ENCODE data around the gene HLA-B.
"Not testable (repeated sequence)": the region's sequence is repeated elsewhere in the genome, so short reads cannot be mapped to it uniquely, and the experiment has no call there.

The HLA-B gene

GRCh38 chr6:31397901-31398525 is 41.0 kb upstream of the HLA-B start:
- no peak for DNase-seq (ENCODE audit: insufficient read length, low spot score)

DNA sequence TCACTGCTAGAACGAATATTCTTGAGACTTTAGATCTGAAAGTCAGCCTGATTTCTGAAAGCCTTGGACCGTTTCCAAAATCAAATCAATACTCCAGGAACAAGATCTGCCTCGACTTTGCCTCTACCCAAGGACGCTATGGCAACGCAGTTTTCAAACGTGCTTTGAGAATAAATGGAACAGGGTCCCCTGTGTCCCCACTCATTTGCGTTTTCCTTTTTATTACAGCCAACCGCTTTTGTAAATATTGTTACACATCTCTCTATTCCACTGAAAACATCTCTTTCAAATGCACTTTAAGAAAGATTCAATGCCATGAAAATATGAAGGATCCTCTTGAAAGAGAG is 40.1 kb upstream of the HLA-B start:
- not testable (repeated sequence) for DNase-seq (ENCODE audit: insufficient read length, low spot score); FAIRE-seq

More at GRCh38 chr6:31397901-31398525, 41.0 kb upstream of the HLA-B start:
- TF ChIP-seq POU2F2 (IDR thresholded peaks at IDR 0.05; ENCODE audit: low read depth, low read length) (no peak), PAX5 (IDR thresholded peaks at IDR 0.05; ENCODE audit: insufficient read depth, low read length, severe bottlenecking) (no peak), SPI1 (IDR thresholded peaks at IDR 0.05; ENCODE audit: low read depth, low read length) (no peak), POLR2AphosphoS5 (IDR thresholded peaks at IDR 0.05; ENCODE audit: low read depth, low read length) (no peak), TAF1 (IDR thresholded peaks at IDR 0.05; ENCODE audit: low read depth, low read length) (no peak), POLR2A (IDR thresholded peaks at IDR 0.05; ENCODE audit: low read depth, low read length) (no peak)
- no peak for FAIRE-seq

GRCh38 chr6:31396422-31397152 is 39.6 kb upstream of the HLA-B start:
- FAIRE-seq: peak; percentile 99
- TF ChIP-seq SPI1 (IDR thresholded peaks at IDR 0.05; ENCODE audit: low read depth, low read length): no peak
- no peak for TF ChIP-seq TAF1 (IDR thresholded peaks at IDR 0.05; ENCODE audit: low read depth, low read length)
- no peak for TF ChIP-seq POLR2A (IDR thresholded peaks at IDR 0.05; ENCODE audit: low read depth, low read length)
- no peak for TF ChIP-seq PAX5 (IDR thresholded peaks at IDR 0.05; ENCODE audit: insufficient read depth, low read length, severe bottlenecking)
- TF ChIP-seq POU2F2 (IDR thresholded peaks at IDR 0.05; ENCODE audit: low read depth, low read length): no peak
- DNase-seq (ENCODE audit: insufficient read length, low spot score): no peak

DNA sequence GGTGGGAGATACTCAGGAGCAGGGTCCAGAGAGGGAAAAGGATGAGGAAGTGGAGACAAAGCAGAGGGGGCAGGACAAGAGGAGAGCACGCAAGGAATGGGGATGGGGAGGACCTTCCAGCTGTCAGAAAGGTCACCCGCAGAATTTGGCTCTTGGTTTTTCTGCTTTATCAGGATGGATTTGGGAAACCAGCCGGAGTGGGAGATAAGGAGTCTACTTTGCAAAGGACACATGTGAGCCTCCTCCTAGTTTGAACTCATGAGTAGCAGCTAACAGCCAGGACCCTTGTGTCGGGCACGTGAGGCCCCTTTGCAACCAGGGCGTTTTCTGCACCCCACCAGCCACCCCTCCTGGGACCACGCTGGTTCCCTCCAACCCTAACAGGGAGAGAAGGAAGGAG is 38.9 kb upstream of the HLA-B start:
- FAIRE-seq: no peak
- TF ChIP-seq POU2F2 (IDR thresholded peaks at IDR 0.05; ENCODE audit: low read depth, low read length) (no peak), TAF1 (IDR thresholded peaks at IDR 0.05; ENCODE audit: low read depth, low read length) (no peak), POLR2AphosphoS5 (IDR thresholded peaks at IDR 0.05; ENCODE audit: low read depth, low read length) (no peak), POLR2A (IDR thresholded peaks at IDR 0.05; ENCODE audit: low read depth, low read length) (no peak), SPI1 (IDR thresholded peaks at IDR 0.05; ENCODE audit: low read depth, low read length) (no peak), PAX5 (IDR thresholded peaks at IDR 0.05; ENCODE audit: insufficient read depth, low read length, severe bottlenecking) (no peak)
- no peak for DNase-seq (ENCODE audit: insufficient read length, low spot score)

GRCh38 chr6:31394381-31394780 is 37.4 kb upstream of the HLA-B start:
- TF ChIP-seq POLR2A (IDR thresholded peaks at IDR 0.05; ENCODE audit: low read depth, low read length) (no peak), TAF1 (IDR thresholded peaks at IDR 0.05; ENCODE audit: low read depth, low read length) (no peak), SPI1 (IDR thresholded peaks at IDR 0.05; ENCODE audit: low read depth, low read length) (no peak), PAX5 (IDR thresholded peaks at IDR 0.05; ENCODE audit: insufficient read depth, low read length, severe bottlenecking) (no peak)
- no peak for FAIRE-seq
- DNase-seq (ENCODE audit: insufficient read length, low spot score): no peak

- DNase-seq (ENCODE audit: insufficient read length, low spot score) (no peak), FAIRE-seq (no peak)
- no peak for TF ChIP-seq TAF1 (IDR thresholded peaks at IDR 0.05; ENCODE audit: low read depth, low read length)
- no peak for TF ChIP-seq PAX5 (IDR thresholded peaks at IDR 0.05; ENCODE audit: insufficient read depth, low read length, severe bottlenecking)
- no peak for TF ChIP-seq POLR2A (IDR thresholded peaks at IDR 0.05; ENCODE audit: low read depth, low read length)
- no peak for TF ChIP-seq POLR2AphosphoS5 (IDR thresholded peaks at IDR 0.05; ENCODE audit: low read depth, low read length)
- no peak for TF ChIP-seq SPI1 (IDR thresholded peaks at IDR 0.05; ENCODE audit: low read depth, low read length)
These were observed 37.0 kb upstream of the HLA-B start for GRCh38 chr6:31393932-31394331.

GRCh38 chr6:31389802-31390132 is 32.8 kb upstream of the HLA-B start:
- DNase-seq (ENCODE audit: insufficient read length, low spot score); FAIRE-seq: not testable (repeated sequence)

DNA sequence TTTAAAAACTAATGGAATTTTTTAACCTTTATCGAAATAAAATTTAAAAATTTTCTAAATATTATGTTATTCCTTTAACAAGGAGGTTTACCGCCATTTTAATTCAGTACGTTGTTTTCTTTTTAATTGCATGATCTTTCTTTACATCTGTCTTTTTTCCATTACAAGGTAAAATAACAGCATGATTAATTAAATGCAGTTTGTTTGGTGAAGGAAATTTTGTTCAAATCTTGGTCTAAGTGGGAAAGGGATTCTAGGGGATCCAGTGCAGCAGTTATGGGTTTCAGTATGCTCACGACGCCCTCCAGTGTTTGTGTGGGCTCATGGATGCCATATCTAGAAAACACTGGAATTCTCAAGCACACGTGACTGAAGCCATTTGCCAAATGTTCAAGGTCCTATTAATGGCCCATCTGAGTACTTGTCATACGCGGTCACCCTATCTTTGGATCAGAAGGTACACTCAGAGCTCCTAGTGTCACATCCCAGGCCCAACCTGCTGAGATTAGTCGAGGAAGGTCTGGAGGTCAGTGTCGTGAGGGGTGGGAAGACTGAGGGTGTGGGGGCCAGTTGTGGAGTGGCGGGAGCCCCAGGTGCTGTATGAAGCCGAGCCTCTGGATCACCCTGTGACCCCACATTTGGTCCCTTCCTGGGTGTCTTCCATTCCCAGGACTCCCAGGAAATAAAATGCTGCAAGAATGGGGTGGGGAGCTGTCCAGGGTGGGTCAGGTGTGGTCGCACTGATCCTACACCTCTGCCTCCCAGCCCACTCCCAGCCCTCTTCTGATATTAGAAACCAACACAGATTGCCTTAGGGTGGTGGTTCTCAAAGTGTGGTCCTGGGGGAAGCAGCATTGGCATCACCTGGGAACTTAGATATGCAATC is 32.2 kb upstream of the HLA-B start:
- peak; percentile 41 for FAIRE-seq
- not testable (repeated sequence) for DNase-seq (ENCODE audit: insufficient read length, low spot score)

- DNase-seq (ENCODE audit: insufficient read length, low spot score): no peak
- TF ChIP-seq POU2F2 (IDR thresholded peaks at IDR 0.05; ENCODE audit: low read depth, low read length): no peak
- TF ChIP-seq TAF1 (IDR thresholded peaks at IDR 0.05; ENCODE audit: low read depth, low read length): no peak
- TF ChIP-seq PAX5 (IDR thresholded peaks at IDR 0.05; ENCODE audit: insufficient read depth, low read length, severe bottlenecking): no peak
- no peak for TF ChIP-seq POLR2AphosphoS5 (IDR thresholded peaks at IDR 0.05; ENCODE audit: low read depth, low read length)
- TF ChIP-seq SPI1 (IDR thresholded peaks at IDR 0.05; ENCODE audit: low read depth, low read length): no peak
- no peak for TF ChIP-seq POLR2A (IDR thresholded peaks at IDR 0.05; ENCODE audit: low read depth, low read length)
- FAIRE-seq: no peak
These were observed 30.0 kb upstream of the HLA-B start for GRCh38 chr6:31386977-31387376.

- TF ChIP-seq SPI1 (IDR thresholded peaks at IDR 0.05; ENCODE audit: low read depth, low read length) (no peak), POU2F2 (IDR thresholded peaks at IDR 0.05; ENCODE audit: low read depth, low read length) (no peak), POLR2AphosphoS5 (IDR thresholded peaks at IDR 0.05; ENCODE audit: low read depth, low read length) (no peak), TAF1 (IDR thresholded peaks at IDR 0.05; ENCODE audit: low read depth, low read length) (no peak), PAX5 (IDR thresholded peaks at IDR 0.05; ENCODE audit: insufficient read depth, low read length, severe bottlenecking) (no peak), POLR2A (IDR thresholded peaks at IDR 0.05; ENCODE audit: low read depth, low read length) (no peak)
- DNase-seq (ENCODE audit: insufficient read length, low spot score) (no peak), FAIRE-seq (no peak)
These were observed 29.1 kb upstream of the HLA-B start for GRCh38 chr6:31386099-31386498.
